HG02970 (cell line): ENCODE measurements around the gene GRIN2C.
"Not testable (repeated sequence)": the region's sequence is repeated elsewhere in the genome, so short reads cannot be mapped to it uniquely, and the experiment has no call there.

ENCODE experiments used
- ATAC-seq: cut with Tn5 transposase; IDR thresholded peaks from one replicate; pipeline ENCODE4 v1.9.1; 2021; ENCODE audit warnings: mild to moderate bottlenecking, moderate library complexity, moderate number of reproducible peaks; ENCODE audit not compliant: unreplicated experiment, low FRiP score

GRIN2C gene

GRCh38 chr17:74859459-74860228, at the start of gene GRIN2C:
Gene GRIN2C (minus strand): TSS chr17:74859885. CDS start chr17:74855092, 4,793 bp downstream.
- no peak for ATAC-seq

DNA sequence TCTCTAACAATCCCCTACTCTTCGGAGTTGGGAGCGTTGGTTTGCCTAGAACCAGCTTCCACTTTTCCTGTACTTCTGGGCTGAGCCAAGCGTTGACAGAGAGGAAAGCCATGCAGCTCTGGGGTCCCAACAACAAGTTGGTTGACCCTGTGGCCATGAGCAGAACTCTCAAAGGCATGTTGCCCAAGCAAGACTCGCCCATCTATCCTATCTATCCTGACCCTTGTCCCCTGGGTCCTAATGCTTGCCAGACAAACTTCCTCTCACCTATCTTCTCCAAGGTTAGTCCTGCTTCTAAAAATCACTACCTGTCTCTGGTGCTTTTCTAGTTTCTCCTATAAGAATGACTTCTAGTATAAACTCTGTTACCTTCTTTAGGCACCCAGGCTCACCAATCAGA, 49.4 kb upstream of the GRIN2C start:
- ATAC-seq: not testable (repeated sequence)

DNA sequence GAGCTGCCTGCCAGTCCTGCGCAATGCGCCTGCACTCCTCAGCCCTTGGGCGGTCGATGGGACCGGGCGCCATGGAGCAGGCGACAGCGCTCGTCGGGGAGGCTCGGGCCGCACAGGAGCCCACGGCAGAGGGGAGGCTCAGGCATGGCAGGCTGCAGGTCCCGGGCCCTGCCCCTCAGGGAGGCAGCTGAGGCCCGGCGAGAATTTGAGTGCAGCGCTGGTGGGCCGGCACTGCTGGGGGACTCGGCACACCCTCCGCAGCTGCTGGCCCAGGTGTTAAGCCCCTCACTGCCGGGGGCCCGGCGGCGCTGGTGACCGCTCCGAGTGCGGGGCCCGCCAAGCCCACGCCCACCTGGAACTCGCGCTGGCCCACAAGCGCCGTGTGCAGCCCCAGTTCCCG, 47.3 kb upstream of the GRIN2C start:
- ATAC-seq: no peak

DNA sequence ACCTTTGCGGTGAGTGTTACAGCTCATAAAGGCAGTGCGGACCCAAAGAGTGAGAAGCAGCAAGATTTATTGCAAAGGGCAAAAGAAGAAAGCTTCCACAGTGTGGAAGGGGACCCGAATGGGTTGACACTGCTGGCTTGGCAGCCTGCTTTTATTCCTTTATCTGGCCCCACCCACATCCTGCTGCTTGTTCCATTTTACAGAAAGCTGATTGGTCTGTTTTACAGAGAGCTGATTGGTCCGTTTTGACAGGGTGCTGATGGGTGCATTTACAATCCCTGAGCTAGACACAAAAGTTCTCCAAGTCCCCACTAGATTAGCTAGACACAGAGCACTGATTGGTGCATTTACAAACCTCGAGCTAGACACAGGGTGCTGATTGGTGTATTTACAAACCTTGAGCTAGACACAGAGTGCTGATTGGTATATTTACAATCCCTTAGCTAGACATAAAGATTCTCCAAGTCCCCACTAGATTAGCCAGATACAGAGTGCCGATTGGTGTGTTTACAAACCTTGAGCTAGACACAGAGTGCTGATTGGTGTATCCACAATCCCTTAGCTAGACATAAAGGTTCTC, 46.6 kb upstream of the GRIN2C start:
- not testable (repeated sequence) for ATAC-seq

GRCh38 chr17:74904687-74905409, 45.2 kb upstream of the GRIN2C start:
- no peak for ATAC-seq

DNA sequence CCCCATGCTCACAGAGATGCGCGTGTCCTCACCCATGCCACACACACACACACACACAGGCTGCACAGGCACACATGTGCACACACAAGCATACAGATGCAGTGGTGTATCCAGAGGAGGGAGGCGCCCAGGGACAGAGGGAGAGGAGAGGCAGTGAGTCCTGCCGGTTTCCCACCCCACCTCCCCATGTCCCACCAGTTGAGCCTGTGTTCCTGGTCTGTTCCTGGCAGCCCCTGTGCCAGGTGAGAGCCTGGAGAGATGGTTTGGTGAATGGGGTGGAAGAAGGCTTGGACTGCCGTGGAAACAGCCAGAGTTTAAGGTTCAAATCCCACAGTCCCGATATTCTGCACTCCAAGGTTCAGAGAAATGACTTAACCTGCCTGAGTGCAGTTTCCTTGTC, 44.0 kb upstream of the GRIN2C start:
- no peak for ATAC-seq

- no peak for ATAC-seq
Measured at GRCh38 chr17:74903034-74903433, 43.3 kb upstream of the GRIN2C start.

GRCh38 chr17:74901353-74902135, 41.9 kb upstream of the GRIN2C start:
- no peak for ATAC-seq

DNA sequence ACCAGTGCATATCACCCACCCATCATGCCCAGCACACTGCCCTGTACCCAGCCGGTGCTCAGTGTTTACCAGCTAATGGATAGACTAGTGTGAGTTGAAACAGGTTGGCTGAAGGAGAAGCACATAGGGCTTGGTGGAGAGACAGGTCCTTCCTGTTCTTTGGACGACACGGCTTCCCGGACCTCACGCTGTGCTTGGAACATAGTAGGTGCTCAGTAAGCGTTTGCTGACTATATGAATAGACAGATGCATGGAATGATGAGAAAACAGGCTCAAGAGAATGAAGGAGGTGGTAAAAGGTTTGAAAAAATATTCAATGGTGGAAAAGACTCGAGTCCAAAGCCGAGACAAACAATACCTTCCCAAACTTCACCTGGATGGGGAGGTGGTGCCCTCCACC, 40.5 kb upstream of the GRIN2C start:
- no peak for ATAC-seq

- ATAC-seq: no peak
Measured at GRCh38 chr17:74898376-74898946, 38.8 kb upstream of the GRIN2C start.

DNA sequence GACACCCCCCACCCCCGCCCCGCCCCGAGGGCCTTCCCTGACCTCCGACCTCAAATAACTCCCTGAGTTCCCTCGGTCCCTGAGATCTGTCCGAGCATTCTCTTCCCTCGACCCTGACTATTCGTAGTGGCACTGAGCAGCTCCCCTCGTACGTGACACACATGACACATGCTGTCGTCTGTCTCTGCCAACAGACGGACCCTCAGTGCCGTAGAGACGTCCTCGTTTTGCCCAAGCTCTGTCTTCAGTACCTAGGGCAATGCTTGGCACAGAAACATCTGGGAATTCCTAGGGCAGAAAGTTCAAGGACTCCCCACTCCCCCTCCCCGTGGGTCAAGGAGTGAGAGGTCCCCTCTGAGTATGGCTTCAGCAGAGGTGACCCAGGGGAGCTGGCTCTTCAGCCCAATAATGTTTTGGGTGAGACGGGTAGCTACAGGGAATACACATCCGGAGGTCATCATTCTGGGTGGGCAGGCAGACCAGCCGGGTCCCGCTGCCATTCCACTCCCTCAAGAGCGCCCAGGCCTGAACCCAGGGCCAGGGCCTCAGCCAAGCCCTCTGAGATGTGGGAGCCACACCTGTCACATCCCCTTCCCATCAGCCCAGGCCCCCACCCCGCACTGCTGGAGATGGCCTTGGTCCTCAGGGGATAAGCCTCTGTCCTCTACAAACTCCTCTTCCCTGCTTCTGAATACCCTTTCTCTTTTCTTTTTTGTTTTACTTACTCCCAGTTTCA, 34.4 kb upstream of the GRIN2C start:
- no peak for ATAC-seq

DNA sequence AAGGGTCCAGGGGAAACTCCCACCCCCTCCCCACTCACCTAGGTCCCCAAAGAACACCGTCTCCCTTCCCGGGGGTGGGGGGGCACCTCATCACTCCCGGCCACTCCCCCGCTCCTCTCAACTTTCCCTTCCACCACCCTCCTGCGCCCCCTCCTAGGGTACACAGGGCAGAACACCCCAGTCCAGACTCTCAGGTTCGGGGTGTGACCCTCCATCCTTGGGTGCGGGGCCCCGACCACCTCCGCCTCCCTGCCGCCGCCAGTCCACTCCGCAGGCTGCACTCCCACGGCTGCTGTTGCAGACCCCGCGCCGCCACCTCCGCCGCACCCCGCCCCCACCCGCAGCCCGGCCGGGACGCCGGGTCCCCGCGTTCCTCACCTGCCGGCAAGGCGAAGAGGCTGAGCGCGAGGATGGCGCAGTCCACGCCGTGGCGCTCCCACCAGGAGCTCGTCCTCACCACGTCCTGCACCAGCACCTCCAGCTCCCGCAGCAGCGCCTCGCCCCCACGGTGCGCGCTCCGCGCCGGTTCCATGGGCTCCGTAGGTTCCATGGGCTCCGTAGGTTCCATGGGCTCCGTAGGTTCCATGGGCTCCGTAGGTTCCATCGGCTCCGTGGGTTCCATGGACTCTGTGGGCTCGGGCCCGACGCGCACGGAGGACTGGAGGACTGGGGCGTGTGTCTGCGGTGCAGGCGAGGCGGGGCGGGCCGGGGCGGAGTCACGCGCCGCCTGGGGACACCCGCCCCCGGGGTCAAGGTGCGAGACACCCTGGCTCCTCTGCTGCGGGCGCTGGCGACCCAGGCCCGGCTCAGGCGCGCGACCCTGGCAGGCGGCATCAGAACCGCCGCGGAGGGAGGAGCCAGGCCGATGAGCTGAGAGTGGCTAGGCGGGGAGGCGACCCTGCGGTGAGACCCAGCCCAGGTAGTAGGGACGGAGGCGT, 33.6 kb upstream of the GRIN2C start, which contains the start of gene FADS6:
Gene FADS6 (minus strand): TSS at position 660 of the 938 bp plus-strand sequence. CDS start 38 bp downstream, at position 622.
- no peak for ATAC-seq

GRCh38 chr17:74892013-74892841, 32.5 kb upstream of the GRIN2C start:
- no peak for ATAC-seq

DNA sequence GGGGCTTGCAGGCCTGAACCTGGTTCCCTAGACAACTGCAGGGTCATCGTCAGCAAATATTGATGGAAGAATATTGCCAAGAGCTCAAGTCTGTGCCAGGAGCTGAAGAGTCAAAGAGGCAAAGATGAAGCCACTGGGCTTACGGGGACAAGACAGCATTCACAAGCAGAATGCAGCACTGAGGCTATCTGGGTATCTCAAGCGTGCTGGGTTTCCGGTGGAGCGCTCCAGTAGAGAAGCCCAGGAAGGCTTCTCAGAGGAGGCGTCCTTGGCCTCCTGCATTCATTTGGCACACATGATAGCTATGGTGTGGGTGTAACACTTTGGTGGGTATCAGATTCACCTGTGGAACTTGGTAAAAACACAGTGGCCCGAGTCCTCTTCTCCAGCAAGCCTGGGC, 30.9 kb upstream of the GRIN2C start:
- no peak for ATAC-seq

DNA sequence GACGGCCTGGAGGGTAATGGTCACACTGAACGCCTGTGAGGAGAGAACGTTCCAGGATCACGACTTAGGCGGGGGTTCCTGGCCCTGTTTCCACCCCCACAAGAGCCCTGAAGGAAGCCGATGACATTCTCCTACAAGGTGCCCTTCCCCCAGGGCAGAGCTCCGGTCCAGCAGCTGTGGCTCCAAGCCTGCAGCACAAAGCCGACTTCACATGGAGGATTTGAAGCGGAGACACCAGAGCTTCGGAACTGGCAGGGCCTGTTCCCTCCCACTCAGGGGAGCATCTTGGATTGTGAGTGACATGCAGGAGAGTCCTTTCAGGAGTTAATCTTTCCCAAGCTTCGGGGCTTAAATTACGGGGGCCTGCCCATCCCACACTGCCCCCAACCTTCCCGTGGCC, 28.8 kb upstream of the GRIN2C start:
- ATAC-seq: no peak

GRCh38 chr17:74883241-74883745, 23.6 kb upstream of the GRIN2C start:
- no peak for ATAC-seq

DNA sequence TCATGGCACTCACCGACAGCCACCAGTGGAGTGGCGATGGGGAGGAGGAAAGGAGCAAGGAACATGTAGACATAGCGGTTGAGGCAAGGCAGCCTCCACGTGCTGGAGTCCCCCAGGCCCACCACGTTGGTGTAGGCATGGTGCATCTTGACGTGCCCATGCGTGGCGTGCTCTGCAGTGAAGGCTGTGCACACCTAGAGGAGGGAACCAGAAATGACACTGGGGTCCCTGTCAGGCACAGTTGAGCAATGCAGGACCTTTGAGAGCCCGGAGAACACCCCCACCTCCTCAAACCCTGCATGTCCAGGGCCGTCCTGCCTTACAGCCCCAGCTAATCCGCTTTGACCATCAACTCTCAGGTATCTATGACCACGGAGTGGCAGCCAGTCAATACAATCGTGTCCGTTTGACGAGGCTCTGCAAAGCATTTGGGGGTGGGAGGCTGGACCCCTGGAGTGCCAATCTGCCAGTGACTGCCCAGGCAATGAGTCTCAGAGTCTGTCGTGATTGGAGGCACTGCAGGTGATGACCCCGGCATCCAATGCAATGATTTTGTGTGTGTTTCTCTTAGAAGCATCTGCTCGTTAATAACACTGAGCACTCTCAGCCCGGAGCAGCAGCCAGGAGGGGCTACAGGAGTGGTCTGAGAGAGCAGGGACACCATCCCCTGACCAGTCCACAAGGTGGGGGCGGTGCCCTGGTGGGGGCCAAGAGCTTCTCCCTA, 23.0 kb upstream of the GRIN2C start:
- no peak for ATAC-seq
